ENCODE results near the gene TMEM229B. TPM values are rescaled to one million over a fixed set of nuclear protein-coding genes. Genes with fewer than 3 reads are reported as not detected.
A peak's percentile ranks its signal among the peaks of the same experiment; 100 is the strongest.

The TMEM229B gene
- total RNA-seq, 1 experiment from 2014 or later = 1.6 TPM

DNA sequence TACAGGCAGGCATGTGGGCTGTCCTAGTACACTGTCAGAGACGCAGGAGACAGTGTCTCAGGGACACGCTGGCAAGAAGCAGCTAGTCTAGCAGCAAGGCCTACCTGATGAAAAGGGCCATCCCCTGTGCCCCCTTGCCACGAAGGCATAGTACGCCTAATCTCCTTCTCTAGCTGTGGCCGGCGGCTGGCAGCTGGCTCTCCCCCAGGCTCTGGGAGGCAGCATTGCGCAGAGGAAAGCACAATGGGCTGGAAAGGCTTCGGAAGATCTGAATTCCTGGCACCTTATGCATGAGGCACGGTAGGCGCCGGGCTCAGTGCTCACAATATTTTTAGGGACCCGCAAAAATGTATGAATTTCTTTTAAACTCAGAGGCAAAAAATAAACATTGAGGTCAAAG is 28.6 kb upstream of the TMEM229B start:
- H3K4me1 ChIP-seq (replicated peaks; ENCODE audit: insufficient read depth) = peaks cover 12% of the 10 kb centered on the region; the same call in 1 of the 2 replicates
- H3K4me3 ChIP-seq = no peak overlapping the region
- no peak overlapping the region for H3K4me2 ChIP-seq
- POLR2A ChIA-PET (ENCODE audit: unreplicated experiment) = no interaction called here
- no peaks in the 10 kb centered on the region for H3K9me2 ChIP-seq (ENCODE audit: insufficient read depth)
- peaks cover 43% of the 10 kb centered on the region; the same call in 1 of the 2 replicates for H3K27me3 ChIP-seq (ENCODE audit: insufficient read depth, low read depth)
- H3K27ac ChIP-seq = no peak overlapping the region
- H2AFZ ChIP-seq = no peak overlapping the region
- DNase-seq = no peak
- no TSS peak for BruUV-seq (replicated peaks)
- no peaks in the 10 kb centered on the region for H3K9me3 ChIP-seq (ENCODE audit: insufficient read depth, low read depth)
- no peaks in the 10 kb centered on the region for H3K79me2 ChIP-seq (ENCODE audit: low read depth)
- H3F3A ChIP-seq (ENCODE audit: insufficient read depth, low read depth) = 0 out of 2 replicates have a peak, but pooled peaks cover 7% of the 10 kb centered on the region
- CTCF ChIA-PET = no interaction called here
- intact Hi-C loops (cut with micrococcal nuclease; ENCODE audit: unreplicated experiment) = no loop called here
- no peaks in the 10 kb centered on the region for H4K20me1 ChIP-seq (ENCODE audit: insufficient read depth)
- TF ChIP-seq, protein P1, sequence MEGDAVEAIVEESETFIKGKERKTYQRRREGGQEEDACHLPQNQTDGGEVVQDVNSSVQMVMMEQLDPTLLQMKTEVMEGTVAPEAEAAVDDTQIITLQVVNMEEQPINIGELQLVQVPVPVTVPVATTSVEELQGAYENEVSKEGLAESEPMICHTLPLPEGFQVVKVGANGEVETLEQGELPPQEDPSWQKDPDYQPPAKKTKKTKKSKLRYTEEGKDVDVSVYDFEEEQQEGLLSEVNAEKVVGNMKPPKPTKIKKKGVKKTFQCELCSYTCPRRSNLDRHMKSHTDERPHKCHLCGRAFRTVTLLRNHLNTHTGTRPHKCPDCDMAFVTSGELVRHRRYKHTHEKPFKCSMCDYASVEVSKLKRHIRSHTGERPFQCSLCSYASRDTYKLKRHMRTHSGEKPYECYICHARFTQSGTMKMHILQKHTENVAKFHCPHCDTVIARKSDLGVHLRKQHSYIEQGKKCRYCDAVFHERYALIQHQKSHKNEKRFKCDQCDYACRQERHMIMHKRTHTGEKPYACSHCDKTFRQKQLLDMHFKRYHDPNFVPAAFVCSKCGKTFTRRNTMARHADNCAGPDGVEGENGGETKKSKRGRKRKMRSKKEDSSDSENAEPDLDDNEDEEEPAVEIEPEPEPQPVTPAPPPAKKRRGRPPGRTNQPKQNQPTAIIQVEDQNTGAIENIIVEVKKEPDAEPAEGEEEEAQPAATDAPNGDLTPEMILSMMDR (conservative IDR thresholded peaks at IDR 0.05) = no peak
- TF ChIP-seq EZH2 (IDR thresholded peaks at IDR 0.05; ENCODE audit: low read depth) = no peak
- H3K36me3 ChIP-seq (ENCODE audit: low read depth) = no peaks in the 10 kb centered on the region

DNA sequence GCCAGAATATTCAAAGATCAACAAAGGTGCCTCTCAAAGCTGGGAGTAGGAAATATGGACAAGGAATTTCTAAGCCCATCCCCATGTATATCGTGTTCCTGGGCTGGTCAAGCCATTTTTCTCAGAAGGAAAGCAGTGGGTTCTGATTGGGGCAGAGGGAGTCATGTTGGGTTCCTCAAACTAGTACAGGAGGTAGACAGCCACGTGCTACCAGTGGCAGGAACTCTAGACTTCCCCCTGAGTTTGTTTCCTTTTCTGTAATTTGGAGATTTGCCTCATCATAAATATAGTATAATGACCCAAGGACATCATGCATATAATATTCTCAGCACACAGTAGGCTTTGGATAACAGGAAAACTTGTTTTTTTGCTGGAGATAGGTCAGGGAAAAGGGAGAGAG is 28.2 kb upstream of the TMEM229B start:
- Histone ChIP-seq H2AFZ (no peak overlapping the region), H3K4me2 (no peak overlapping the region), H3K9me3 (ENCODE audit: insufficient read depth, low read depth) (no peaks in the 10 kb centered on the region), H3F3A (ENCODE audit: insufficient read depth, low read depth) (0 out of 2 replicates have a peak, but pooled peaks cover 7% of the 10 kb centered on the region), H3K9me2 (ENCODE audit: insufficient read depth) (no peaks in the 10 kb centered on the region), H4K20me1 (ENCODE audit: insufficient read depth) (no peaks in the 10 kb centered on the region), H3K27me3 (ENCODE audit: insufficient read depth, low read depth) (peaks cover 43% of the 10 kb centered on the region; the same call in 1 of the 2 replicates), H3K27ac (no peak overlapping the region), H3K79me2 (ENCODE audit: low read depth) (no peaks in the 10 kb centered on the region), H3K36me3 (ENCODE audit: low read depth) (no peaks in the 10 kb centered on the region), H3K4me1 (replicated peaks; ENCODE audit: insufficient read depth) (peaks cover 12% of the 10 kb centered on the region; the same call in 1 of the 2 replicates), H3K4me3 (no peak overlapping the region)
- no peak for DNase-seq
- ChIA-PET CTCF (no interaction called here), POLR2A (ENCODE audit: unreplicated experiment) (no interaction called here)
- no peak for TF ChIP-seq EZH2 (IDR thresholded peaks at IDR 0.05; ENCODE audit: low read depth)
- TF ChIP-seq, protein P1 (conservative IDR thresholded peaks at IDR 0.05) = no peak
- intact Hi-C loops (cut with micrococcal nuclease; ENCODE audit: unreplicated experiment) = no loop called here
- BruUV-seq (replicated peaks) = no TSS peak

- Histone ChIP-seq H3K79me2 (ENCODE audit: low read depth) (no peaks in the 10 kb centered on the region), H3K9me2 (ENCODE audit: insufficient read depth) (no peaks in the 10 kb centered on the region), H4K20me1 (ENCODE audit: insufficient read depth) (no peaks in the 10 kb centered on the region), H3F3A (ENCODE audit: insufficient read depth, low read depth) (peaks cover 7% of the 10 kb centered on the region; the same call in 1 of the 2 replicates), H3K4me2 (peak overlapping the region; percentile 82), H3K36me3 (ENCODE audit: low read depth) (no peaks in the 10 kb centered on the region), H3K4me3 (peak overlapping the region; percentile 84; the same call in 1 of the 2 replicates), H3K9me3 (ENCODE audit: insufficient read depth, low read depth) (no peaks in the 10 kb centered on the region), H2AFZ (peak overlapping the region; percentile 80; the same call in 1 of the 2 replicates), H3K27ac (no peak overlapping the region), H3K27me3 (ENCODE audit: insufficient read depth, low read depth) (peaks cover 43% of the 10 kb centered on the region; the same call in 1 of the 2 replicates), H3K4me1 (replicated peaks; ENCODE audit: insufficient read depth) (peaks cover 19% of the 10 kb centered on the region)
- BruUV-seq (replicated peaks) = no TSS peak
- TF ChIP-seq EZH2 (IDR thresholded peaks at IDR 0.05; ENCODE audit: low read depth) = no peak
- TF ChIP-seq, protein P1 (conservative IDR thresholded peaks at IDR 0.05) = no peak
- DNase-seq = peak in 1 of 2 experiments; percentile 20
- ChIA-PET POLR2A (ENCODE audit: unreplicated experiment) (no interaction called here), CTCF (interaction anchor here (1.0 kb wide), 1 partner anchor 11 kb away, joined by 3 read pairs; no protein-coding TSS in a partner anchor)
- intact Hi-C loops (cut with micrococcal nuclease; ENCODE audit: unreplicated experiment) = no loop called here
Observed at GRCh38 chr14:67515386-67516079, 27.0 kb upstream of the TMEM229B start.
